GM21737 (cell line): Measurements from ENCODE around the gene SDHC.
"Not testable (repeated sequence)": the region's sequence is repeated elsewhere in the genome, so short reads cannot be mapped to it uniquely, and the experiment has no call there.

Experiments used
- ATAC-seq: cut with Tn5 transposase; IDR thresholded peaks from one replicate; pipeline ENCODE4 v1.9.1; 2021; ENCODE audit warnings: mild to moderate bottlenecking, moderate library complexity; ENCODE audit not compliant: unreplicated experiment

The SDHC gene

GRCh38 chr1:161309868-161310267 lies 4.3 kb upstream of the SDHC start, which contains the start of gene MPZ:
MPZ (minus strand) TSS chr1:161309968; CDS start chr1:161309905, 63 bp downstream.
- no peak for ATAC-seq

GRCh38 chr1:161311595-161312181 lies 2.5 kb upstream of the SDHC start:
- ATAC-seq = no peak

GRCh38 chr1:161313554-161314200 lies 504 bp upstream of the SDHC start:
- no peak for ATAC-seq

GRCh38 chr1:161315841-161316674 lies 1.9 kb downstream of the SDHC start:
- ATAC-seq = not testable (repeated sequence)

- no peak for ATAC-seq
Observed at GRCh38 chr1:161324020-161324419, 9.8 kb downstream of the SDHC start.

GRCh38 chr1:161330346-161330745 lies 16.2 kb downstream of the SDHC start:
- no peak for ATAC-seq

GRCh38 chr1:161333166-161333565 lies 19.0 kb downstream of the SDHC start:
- ATAC-seq = no peak

GRCh38 chr1:161335796-161336195 lies 21.6 kb downstream of the SDHC start:
- no peak for ATAC-seq

GRCh38 chr1:161342177-161342576 lies 28.0 kb downstream of the SDHC start:
- no peak for ATAC-seq

- ATAC-seq = no peak
Observed at GRCh38 chr1:161342821-161343220, 28.6 kb downstream of the SDHC start.

- ATAC-seq = no peak
Observed at GRCh38 chr1:161350671-161351070, 36.5 kb downstream of the SDHC start.

GRCh38 chr1:161351482-161351881 lies 37.3 kb downstream of the SDHC start:
- ATAC-seq = no peak

GRCh38 chr1:161357073-161357472 lies 42.9 kb downstream of the SDHC start:
- ATAC-seq = no peak

GRCh38 chr1:161359291-161359690 lies 45.1 kb downstream of the SDHC start:
- no peak for ATAC-seq

GRCh38 chr1:161364332-161364731 lies 50.2 kb downstream of the SDHC start:
- no peak for ATAC-seq

GRCh38 chr1:161365207-161365606 lies 51.0 kb downstream of the SDHC start:
- no peak for ATAC-seq

- ATAC-seq = peak; percentile 89
Observed at GRCh38 chr1:161367684-161368400, 53.7 kb downstream of the SDHC start, which contains the start of gene CFAP126. CFAP126 (minus strand) TSS chr1:161367876; CDS start chr1:161367868, 8 bp downstream.

- ATAC-seq = no peak
Observed at GRCh38 chr1:161373442-161373841, 59.3 kb downstream of the SDHC start.

GRCh38 chr1:161374373-161374772 lies 60.2 kb downstream of the SDHC start:
- ATAC-seq = no peak

GRCh38 chr1:161378014-161378413 lies 63.8 kb downstream of the SDHC start:
- ATAC-seq = no peak

- ATAC-seq = no peak
Observed at GRCh38 chr1:161379071-161379470, 64.9 kb downstream of the SDHC start.
